Measurements from ENCODE around the gene OTOG.

The OTOG gene

GRCh38 chr11:17519061-17519885 is 27.8 kb upstream of the OTOG start:
- 81% methylated on average over 7 of the region's 7 CpGs for WGBS
- Histone ChIP-seq H3K4me3 (ENCODE audit: low read length) (no peak overlapping the region), H3K9ac (ENCODE audit: low read depth, low read length) (no peak overlapping the region), H3K27ac (ENCODE audit: low read depth, low read length) (no peak overlapping the region), H3K9me3 (ENCODE audit: insufficient read depth, low read depth, low read length) (no peaks in the 10 kb centered on the region), H3K4me1 (ENCODE audit: insufficient read depth, low read length) (no peaks in the 10 kb centered on the region; the same call in 1 of the 2 replicates), H3K27me3 (ENCODE audit: insufficient read depth, low read length) (no peaks in the 10 kb centered on the region), H3K36me3 (ENCODE audit: insufficient read depth, low read length) (no peaks in the 10 kb centered on the region)

- no peak overlapping the region for H3K9ac ChIP-seq (ENCODE audit: low read depth, low read length)
- no peak overlapping the region for H3K27ac ChIP-seq (ENCODE audit: low read depth, low read length)
- no peaks in the 10 kb centered on the region; the same call in 1 of the 2 replicates for H3K4me1 ChIP-seq (ENCODE audit: insufficient read depth, low read length)
- H3K27me3 ChIP-seq (ENCODE audit: insufficient read depth, low read length) = no peaks in the 10 kb centered on the region
- no peaks in the 10 kb centered on the region for H3K36me3 ChIP-seq (ENCODE audit: insufficient read depth, low read length)
- no peaks in the 10 kb centered on the region for H3K9me3 ChIP-seq (ENCODE audit: insufficient read depth, low read depth, low read length)
- 94% methylated on average over 11 of the region's 11 CpGs for WGBS
- no peak overlapping the region for H3K4me3 ChIP-seq (ENCODE audit: low read length)
These were observed 25.8 kb upstream of the OTOG start for GRCh38 chr11:17521106-17521900.

GRCh38 chr11:17522655-17523054 is 24.4 kb upstream of the OTOG start:
- Histone ChIP-seq H3K27ac (ENCODE audit: low read depth, low read length) (no peak overlapping the region), H3K4me3 (ENCODE audit: low read length) (no peak overlapping the region), H3K9me3 (ENCODE audit: insufficient read depth, low read depth, low read length) (no peaks in the 10 kb centered on the region), H3K4me1 (ENCODE audit: insufficient read depth, low read length) (no peaks in the 10 kb centered on the region; the same call in 1 of the 2 replicates), H3K9ac (ENCODE audit: low read depth, low read length) (no peak overlapping the region), H3K27me3 (ENCODE audit: insufficient read depth, low read length) (no peaks in the 10 kb centered on the region), H3K36me3 (ENCODE audit: insufficient read depth, low read length) (no peaks in the 10 kb centered on the region)
- WGBS = 90% methylated on average over 17 of the region's 17 CpGs

GRCh38 chr11:17524221-17524620 is 22.8 kb upstream of the OTOG start:
- Histone ChIP-seq H3K9me3 (ENCODE audit: insufficient read depth, low read depth, low read length) (no peaks in the 10 kb centered on the region), H3K27ac (ENCODE audit: low read depth, low read length) (no peak overlapping the region), H3K36me3 (ENCODE audit: insufficient read depth, low read length) (no peaks in the 10 kb centered on the region), H3K9ac (ENCODE audit: low read depth, low read length) (no peak overlapping the region), H3K4me1 (ENCODE audit: insufficient read depth, low read length) (no peaks in the 10 kb centered on the region), H3K27me3 (ENCODE audit: insufficient read depth, low read length) (no peaks in the 10 kb centered on the region), H3K4me3 (ENCODE audit: low read length) (no peak overlapping the region)
- 94% methylated on average over 9 of the region's 9 CpGs for WGBS

- Histone ChIP-seq H3K4me1 (ENCODE audit: insufficient read depth, low read length) (no peaks in the 10 kb centered on the region), H3K36me3 (ENCODE audit: insufficient read depth, low read length) (no peaks in the 10 kb centered on the region), H3K9me3 (ENCODE audit: insufficient read depth, low read depth, low read length) (no peaks in the 10 kb centered on the region), H3K27me3 (ENCODE audit: insufficient read depth, low read length) (no peaks in the 10 kb centered on the region), H3K27ac (ENCODE audit: low read depth, low read length) (no peak overlapping the region), H3K9ac (ENCODE audit: low read depth, low read length) (no peak overlapping the region), H3K4me3 (ENCODE audit: low read length) (no peak overlapping the region)
- 86% methylated on average over 4 of the region's 4 CpGs for WGBS
These were observed 21.5 kb upstream of the OTOG start for GRCh38 chr11:17525570-17525969.

- no peaks in the 10 kb centered on the region for H3K27me3 ChIP-seq (ENCODE audit: insufficient read depth, low read length)
- no peaks in the 10 kb centered on the region for H3K9me3 ChIP-seq (ENCODE audit: insufficient read depth, low read depth, low read length)
- H3K4me1 ChIP-seq (ENCODE audit: insufficient read depth, low read length) = no peaks in the 10 kb centered on the region
- H3K27ac ChIP-seq (ENCODE audit: low read depth, low read length) = no peak overlapping the region
- H3K9ac ChIP-seq (ENCODE audit: low read depth, low read length) = no peak overlapping the region
- WGBS = 91% methylated on average over 13 of the region's 13 CpGs
- no peak overlapping the region for H3K4me3 ChIP-seq (ENCODE audit: low read length)
- H3K36me3 ChIP-seq (ENCODE audit: insufficient read depth, low read length) = no peaks in the 10 kb centered on the region
These were observed 20.7 kb upstream of the OTOG start for GRCh38 chr11:17526326-17526725.

- no peak overlapping the region for H3K9ac ChIP-seq (ENCODE audit: low read depth, low read length)
- H3K27me3 ChIP-seq (ENCODE audit: insufficient read depth, low read length) = no peaks in the 10 kb centered on the region
- no peaks in the 10 kb centered on the region for H3K36me3 ChIP-seq (ENCODE audit: insufficient read depth, low read length)
- no peaks in the 10 kb centered on the region for H3K9me3 ChIP-seq (ENCODE audit: insufficient read depth, low read depth, low read length)
- no peaks in the 10 kb centered on the region for H3K4me1 ChIP-seq (ENCODE audit: insufficient read depth, low read length)
- H3K27ac ChIP-seq (ENCODE audit: low read depth, low read length) = no peak overlapping the region
- no peak overlapping the region for H3K4me3 ChIP-seq (ENCODE audit: low read length)
- 92% methylated on average over 14 of the region's 20 CpGs for WGBS
These were observed 20.0 kb upstream of the OTOG start for GRCh38 chr11:17526931-17527627.

GRCh38 chr11:17527628-17527995 is 19.4 kb upstream of the OTOG start:
- 87% methylated on average over 3 of the region's 3 CpGs for WGBS

GRCh38 chr11:17528181-17528691 is 18.8 kb upstream of the OTOG start:
- no peak overlapping the region for H3K27ac ChIP-seq (ENCODE audit: low read depth, low read length)
- H3K4me3 ChIP-seq (ENCODE audit: low read length) = no peak overlapping the region
- H3K9ac ChIP-seq (ENCODE audit: low read depth, low read length) = no peak overlapping the region
- H3K27me3 ChIP-seq (ENCODE audit: insufficient read depth, low read length) = no peaks in the 10 kb centered on the region
- WGBS = 62% methylated on average over 9 of the region's 9 CpGs
- no peaks in the 10 kb centered on the region for H3K9me3 ChIP-seq (ENCODE audit: insufficient read depth, low read depth, low read length)
- H3K4me1 ChIP-seq (ENCODE audit: insufficient read depth, low read length) = no peaks in the 10 kb centered on the region
- no peaks in the 10 kb centered on the region for H3K36me3 ChIP-seq (ENCODE audit: insufficient read depth, low read length)

More at GRCh38 chr11:17527628-17527995, 19.4 kb upstream of the OTOG start:
- Histone ChIP-seq H3K9me3 (ENCODE audit: insufficient read depth, low read depth, low read length) (no peaks in the 10 kb centered on the region), H3K27ac (ENCODE audit: low read depth, low read length) (no peak overlapping the region), H3K27me3 (ENCODE audit: insufficient read depth, low read length) (no peaks in the 10 kb centered on the region), H3K36me3 (ENCODE audit: insufficient read depth, low read length) (no peaks in the 10 kb centered on the region), H3K9ac (ENCODE audit: low read depth, low read length) (no peak overlapping the region), H3K4me1 (ENCODE audit: insufficient read depth, low read length) (no peaks in the 10 kb centered on the region), H3K4me3 (ENCODE audit: low read length) (no peak overlapping the region)

- 85% methylated on average over 14 of the region's 14 CpGs for WGBS
- H3K4me3 ChIP-seq (ENCODE audit: low read length) = no peak overlapping the region
- no peak overlapping the region for H3K27ac ChIP-seq (ENCODE audit: low read depth, low read length)
- no peaks in the 10 kb centered on the region for H3K4me1 ChIP-seq (ENCODE audit: insufficient read depth, low read length)
- H3K9ac ChIP-seq (ENCODE audit: low read depth, low read length) = no peak overlapping the region
- no peaks in the 10 kb centered on the region for H3K36me3 ChIP-seq (ENCODE audit: insufficient read depth, low read length)
- no peaks in the 10 kb centered on the region for H3K27me3 ChIP-seq (ENCODE audit: insufficient read depth, low read length)
- no peaks in the 10 kb centered on the region for H3K9me3 ChIP-seq (ENCODE audit: insufficient read depth, low read depth, low read length)
These were observed 17.9 kb upstream of the OTOG start for GRCh38 chr11:17528906-17529843.

All from HUES64 (cell line).